ENCODE measurements around the gene C14orf119. TPM values are rescaled to one million over a fixed set of nuclear protein-coding genes. Genes with fewer than 3 reads are reported as not detected.

The C14orf119 gene
- total and polyA plus RNA-seq, 7 experiments from 2014 or later: 6.0 to 169 (median 45.0) TPM

GRCh38 chr14:23078692-23079116, 16.6 kb upstream of the C14orf119 start:
- Mint-ChIP-seq H3K27me3 (no peaks in the 10 kb centered on the region), H3K4me1 (peaks cover 3 to 20% (median 5%) of the 10 kb centered on the region in 7 donors), H3K27ac (peak overlapping the region in 4 of 9 donors; percentile 17 to 75 (median 64)), H3K36me3 (peaks cover 13 to 35% (median 21%) of the 10 kb centered on the region in 5 donors), H3K9me3 (no peaks in the 10 kb centered on the region), H3K4me3 (no peak overlapping the region)
- Histone ChIP-seq H3K27ac (ENCODE audit: low read depth, low read length) (no peak overlapping the region), H3K27me3 (ENCODE audit: control insufficient read depth in 2 of 2, insufficient read depth in 2 of 2, low read length in 2 of 2) (no peaks in the 10 kb centered on the region), H3K4me3 (ENCODE audit: low read length) (no peak overlapping the region), H3K9me3 (ENCODE audit: control insufficient read depth in 2 of 3, low read length in 3 of 3) (no peaks in the 10 kb centered on the region), H3K36me3 (ENCODE audit: control insufficient read depth in 2 of 3, insufficient read depth in 3 of 3, low read length in 3 of 3) (peaks cover 51 to 98% (median 55%) of the 10 kb centered on the region in 3 experiments), H3K4me1 (ENCODE audit: control insufficient read depth in 2 of 2, insufficient read depth in 2 of 2, low read length in 2 of 2) (no peaks in the 10 kb centered on the region)
- ChIA-PET POLR2A (interaction anchor here (1.0 to 4.1 kb wide), 3 partner anchors 13 to 84 kb away, joined by 3 to 25 read pairs (median 20); partner anchors contain the start of genes ACIN1 and C14orf119), CTCF (interaction anchor here (0.6 to 3.0 kb wide), 4 partner anchors 10 to 302 kb away, joined by 3 to 32 read pairs (median 14); partner anchors contain the start of gene SLC7A8)
- peak; percentile 92 for ATAC-seq
- DNase-seq: no peak
- intact Hi-C loops (cut with micrococcal nuclease): no loop called here

GRCh38 chr14:23079716-23080115, 15.6 kb upstream of the C14orf119 start:
- DNase-seq (no peak), ATAC-seq (no peak)
- H3K9me3 ChIP-seq (ENCODE audit: control insufficient read depth in 2 of 3, low read length in 3 of 3): no peaks in the 10 kb centered on the region
- no peaks in the 10 kb centered on the region for H3K4me1 ChIP-seq (ENCODE audit: control insufficient read depth in 2 of 2, insufficient read depth in 2 of 2, low read length in 2 of 2)
- no peak overlapping the region for H3K4me3 Mint-ChIP-seq
- H3K27me3 ChIP-seq (ENCODE audit: control insufficient read depth in 2 of 2, insufficient read depth in 2 of 2, low read length in 2 of 2): no peaks in the 10 kb centered on the region
- peak overlapping the region in 6 of 9 donors; percentile 17 to 88 (median 66) for H3K27ac Mint-ChIP-seq
- H3K4me3 ChIP-seq (ENCODE audit: low read length): no peak overlapping the region
- H3K27me3 Mint-ChIP-seq: no peaks in the 10 kb centered on the region
- H3K36me3 Mint-ChIP-seq: peaks cover 13 to 38% (median 19%) of the 10 kb centered on the region in 5 donors
- H3K36me3 ChIP-seq (ENCODE audit: control insufficient read depth in 2 of 3, insufficient read depth in 3 of 3, low read length in 3 of 3): peaks cover 51 to 99% (median 53%) of the 10 kb centered on the region in 3 experiments
- H3K4me1 Mint-ChIP-seq: peaks cover 5 to 20% (median 8%) of the 10 kb centered on the region in 7 donors
- CTCF ChIA-PET: interaction anchor here (0.7 kb wide), 1 partner anchor 37 kb away, joined by 3 read pairs; no protein-coding TSS in a partner anchor
- POLR2A ChIA-PET: interaction anchor here (3.9 kb wide), 1 partner anchor 15 kb away, joined by 19 read pairs; the partner anchor contains the start of genes ACIN1 and C14orf119
- intact Hi-C loops (cut with micrococcal nuclease): no loop called here
- H3K27ac ChIP-seq (ENCODE audit: low read depth, low read length): no peak overlapping the region
- H3K9me3 Mint-ChIP-seq: no peaks in the 10 kb centered on the region

GRCh38 chr14:23080474-23080873, 14.8 kb upstream of the C14orf119 start:
- Mint-ChIP-seq H3K9me3 (no peaks in the 10 kb centered on the region), H3K27me3 (no peaks in the 10 kb centered on the region), H3K4me1 (peaks cover 5 to 21% (median 11%) of the 10 kb centered on the region in 7 donors), H3K36me3 (peaks cover 13 to 40% (median 20%) of the 10 kb centered on the region in 5 donors), H3K4me3 (no peak overlapping the region), H3K27ac (peak overlapping the region in 7 of 9 donors; percentile 6 to 78 (median 45))
- H3K9me3 ChIP-seq (ENCODE audit: control insufficient read depth in 2 of 3, low read length in 3 of 3): no peaks in the 10 kb centered on the region
- ChIA-PET POLR2A (interaction anchor here (0.7 to 3.9 kb wide), 4 partner anchors 9 to 88 kb away, joined by 3 to 19 read pairs (median 8); partner anchors contain the start of genes ACIN1 and C14orf119), CTCF (interaction anchor here (0.6 to 1.2 kb wide), 2 partner anchors 40 to 50 kb away, joined by 4 read pairs; no protein-coding TSS in a partner anchor)
- H3K36me3 ChIP-seq (ENCODE audit: control insufficient read depth in 2 of 3, insufficient read depth in 3 of 3, low read length in 3 of 3): peaks cover 49 to 99% (median 51%) of the 10 kb centered on the region in 3 experiments
- no peak for ATAC-seq
- intact Hi-C loops (cut with micrococcal nuclease): no loop called here
- no peak for DNase-seq
- H3K27ac ChIP-seq (ENCODE audit: low read depth, low read length): no peak overlapping the region
- no peaks in the 10 kb centered on the region for H3K4me1 ChIP-seq (ENCODE audit: control insufficient read depth in 2 of 2, insufficient read depth in 2 of 2, low read length in 2 of 2)
- H3K27me3 ChIP-seq (ENCODE audit: control insufficient read depth in 2 of 2, insufficient read depth in 2 of 2, low read length in 2 of 2): no peaks in the 10 kb centered on the region
- no peak overlapping the region for H3K4me3 ChIP-seq (ENCODE audit: low read length)

GRCh38 chr14:23085458-23085857, 9.8 kb upstream of the C14orf119 start:
- H3K27ac Mint-ChIP-seq: peak overlapping the region in 2 of 9 donors; percentile 8 to 57
- DNase-seq: no peak
- peaks cover 16 to 42% (median 29%) of the 10 kb centered on the region in 5 donors for H3K36me3 Mint-ChIP-seq
- ChIA-PET CTCF (interaction anchor here (0.8 to 2.9 kb wide), 6 partner anchors 9 to 90 kb away, joined by 3 to 11 read pairs (median 4); partner anchors contain the start of genes ACIN1 and C14orf119), POLR2A (interaction anchor here (1.5 to 2.3 kb wide), 2 partner anchors 9 kb away, joined by 4 to 14 read pairs; partner anchors contain the start of genes ACIN1 and C14orf119)
- peaks cover 14 to 48% (median 41%) of the 10 kb centered on the region in 7 donors for H3K4me1 Mint-ChIP-seq
- no peaks in the 10 kb centered on the region for H3K27me3 Mint-ChIP-seq
- Histone ChIP-seq H3K9me3 (ENCODE audit: control insufficient read depth in 2 of 3, low read length in 3 of 3) (no peaks in the 10 kb centered on the region), H3K4me3 (ENCODE audit: low read length) (no peak overlapping the region), H3K4me1 (ENCODE audit: control insufficient read depth in 2 of 2, insufficient read depth in 2 of 2, low read length in 2 of 2) (no peaks in the 10 kb centered on the region), H3K36me3 (ENCODE audit: control insufficient read depth in 2 of 3, insufficient read depth in 3 of 3, low read length in 3 of 3) (peaks cover 30 to 98% (median 44%) of the 10 kb centered on the region in 3 experiments), H3K27me3 (ENCODE audit: control insufficient read depth in 2 of 2, insufficient read depth in 2 of 2, low read length in 2 of 2) (no peaks in the 10 kb centered on the region), H3K27ac (ENCODE audit: low read depth, low read length) (no peak overlapping the region)
- intact Hi-C loops (cut with micrococcal nuclease): no loop called here
- H3K4me3 Mint-ChIP-seq: no peak overlapping the region
- peaks cover 0 to 1% (median 0%) of the 10 kb centered on the region in 11 donors for H3K9me3 Mint-ChIP-seq
- no peak for ATAC-seq

GRCh38 chr14:23086565-23086964, 8.7 kb upstream of the C14orf119 start:
- intact Hi-C loops (cut with micrococcal nuclease): loop anchor here in 1 of 2 donors (1.0 kb wide), 1 partner anchor 8 kb away; no protein-coding TSS in a partner anchor
- POLR2A ChIA-PET: interaction anchor here (0.6 to 2.3 kb wide), 4 partner anchors 8 to 46 kb away, joined by 3 to 14 read pairs (median 4); partner anchors contain the start of genes ACIN1 and C14orf119
- no peaks in the 10 kb centered on the region for H3K27me3 Mint-ChIP-seq
- H3K4me1 ChIP-seq (ENCODE audit: control insufficient read depth in 2 of 2, insufficient read depth in 2 of 2, low read length in 2 of 2): no peaks in the 10 kb centered on the region
- H3K4me1 Mint-ChIP-seq: peaks cover 11 to 47% (median 43%) of the 10 kb centered on the region in 7 donors
- peaks cover 22 to 90% (median 39%) of the 10 kb centered on the region in 3 experiments for H3K36me3 ChIP-seq (ENCODE audit: control insufficient read depth in 2 of 3, insufficient read depth in 3 of 3, low read length in 3 of 3)
- H3K27me3 ChIP-seq (ENCODE audit: control insufficient read depth in 2 of 2, insufficient read depth in 2 of 2, low read length in 2 of 2): no peaks in the 10 kb centered on the region
- H3K9me3 Mint-ChIP-seq: peaks cover 0 to 1% (median 0%) of the 10 kb centered on the region in 11 donors
- no peak overlapping the region for H3K4me3 ChIP-seq (ENCODE audit: low read length)
- ATAC-seq (no peak), DNase-seq (no peak)
- peak overlapping the region in 4 of 9 donors; percentile 18 to 85 (median 37) for H3K27ac Mint-ChIP-seq
- peaks cover 12 to 37% (median 27%) of the 10 kb centered on the region in 5 donors for H3K36me3 Mint-ChIP-seq
- H3K9me3 ChIP-seq (ENCODE audit: control insufficient read depth in 2 of 3, low read length in 3 of 3): no peaks in the 10 kb centered on the region
- peak overlapping the region; percentile 2 for H3K27ac ChIP-seq (ENCODE audit: low read depth, low read length)
- no peak overlapping the region for H3K4me3 Mint-ChIP-seq
- CTCF ChIA-PET: interaction anchor here (0.8 to 2.9 kb wide), 6 partner anchors 8 to 91 kb away, joined by 3 to 11 read pairs (median 4); partner anchors contain the start of genes ACIN1 and C14orf119

- Mint-ChIP-seq H3K9me3 (peaks cover 0 to 1% (median 0%) of the 10 kb centered on the region in 11 donors), H3K4me1 (peaks cover 24 to 59% (median 47%) of the 10 kb centered on the region in 7 donors), H3K36me3 (peaks cover 16 to 45% (median 31%) of the 10 kb centered on the region in 5 donors), H3K27me3 (no peaks in the 10 kb centered on the region), H3K4me3 (no peak overlapping the region), H3K27ac (peak overlapping the region in 3 of 9 donors; percentile 18 to 57 (median 23))
- Histone ChIP-seq H3K36me3 (ENCODE audit: control insufficient read depth in 2 of 3, insufficient read depth in 3 of 3, low read length in 3 of 3) (peaks cover 14 to 71% (median 43%) of the 10 kb centered on the region in 3 experiments), H3K27ac (ENCODE audit: low read depth, low read length) (no peak overlapping the region), H3K27me3 (ENCODE audit: control insufficient read depth in 2 of 2, insufficient read depth in 2 of 2, low read length in 2 of 2) (no peaks in the 10 kb centered on the region), H3K9me3 (ENCODE audit: control insufficient read depth in 2 of 3, low read length in 3 of 3) (no peaks in the 10 kb centered on the region), H3K4me1 (ENCODE audit: control insufficient read depth in 2 of 2, insufficient read depth in 2 of 2, low read length in 2 of 2) (peaks cover 12 to 14% of the 10 kb centered on the region in 2 donors), H3K4me3 (ENCODE audit: low read length) (no peak overlapping the region)
- no peak for DNase-seq
- no peak for ATAC-seq
- ChIA-PET CTCF (interaction anchor here (1.2 to 1.8 kb wide), 4 partner anchors 8 to 31 kb away, joined by 3 to 5 read pairs (median 4); no protein-coding TSS in a partner anchor), POLR2A (interaction anchor here (0.6 to 3.6 kb wide), 2 partner anchors 13 to 30 kb away, joined by 3 to 20 read pairs; no protein-coding TSS in a partner anchor)
- intact Hi-C loops (cut with micrococcal nuclease): loop anchor here (10.0 kb wide), 3 partner anchors 465 to 1055 kb away; partner anchors contain the start of genes DCAF11 (in 2 of the 2), NRL (in 2 of the 2), EMC9 (in 1 of the 2) and PSME2 (in 1 of the 2)
These were observed 5.6 kb upstream of the C14orf119 start for GRCh38 chr14:23089498-23090253.
